NB4 (cell line): ENCODE data around the gene TNRC18.

ENCODE experiments used
- POLR2A ChIP-seq: IDR thresholded peaks from 2 replicates; pipeline ENCODE4 v1.6.1; 2011; ENCODE audit warnings: mild to moderate bottlenecking; ENCODE audit not compliant: insufficient read length; ENCODE audit errors: extremely low read depth
- TF ChIP-seq, protein P1 (sequence below): IDR thresholded peaks from one replicate; pipeline ENCODE4 v1.5.1; 2012; ENCODE audit warnings: low read depth, low read length

DNA sequence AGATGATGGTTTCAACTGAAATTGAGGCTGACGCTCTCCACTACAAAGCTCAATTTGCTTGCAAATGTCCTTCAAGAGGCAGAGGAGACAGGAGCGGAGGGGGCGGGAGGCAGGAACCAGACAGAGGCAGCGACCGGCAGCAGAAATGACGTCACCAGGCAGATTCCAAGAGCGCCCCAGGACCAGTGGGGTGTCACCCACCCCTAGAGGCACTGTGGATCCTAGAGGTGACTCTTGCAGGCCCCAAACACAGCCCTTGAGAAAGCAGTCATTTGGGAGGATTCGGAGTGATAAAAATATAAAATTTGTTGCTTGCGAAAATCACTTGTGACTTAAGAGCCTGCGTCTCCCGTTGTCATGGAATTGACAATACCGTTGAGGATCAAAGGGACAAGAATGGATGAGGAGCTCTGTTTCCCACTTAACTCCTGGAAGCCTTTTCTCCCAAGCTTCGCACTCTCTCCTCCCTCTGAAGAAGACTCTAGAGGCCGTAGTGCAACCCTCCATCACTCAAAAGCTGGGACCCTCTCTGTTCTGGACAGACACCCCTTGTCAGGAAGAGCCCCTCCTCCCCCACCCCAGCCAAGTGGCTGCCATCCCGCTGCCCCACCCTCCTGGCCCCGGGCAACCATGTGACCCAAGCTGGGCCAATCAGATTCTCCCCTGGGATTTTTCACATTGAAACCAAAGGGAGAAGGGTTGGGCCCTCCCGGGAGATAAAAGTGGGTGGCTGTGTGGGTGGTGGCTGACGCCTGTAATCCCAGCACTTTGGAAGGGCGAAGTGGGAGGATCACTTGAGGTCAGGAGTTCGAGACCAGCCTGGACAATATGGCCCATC lies 157.2 kb downstream of the TNRC18 start:
- TF ChIP-seq, protein P1, sequence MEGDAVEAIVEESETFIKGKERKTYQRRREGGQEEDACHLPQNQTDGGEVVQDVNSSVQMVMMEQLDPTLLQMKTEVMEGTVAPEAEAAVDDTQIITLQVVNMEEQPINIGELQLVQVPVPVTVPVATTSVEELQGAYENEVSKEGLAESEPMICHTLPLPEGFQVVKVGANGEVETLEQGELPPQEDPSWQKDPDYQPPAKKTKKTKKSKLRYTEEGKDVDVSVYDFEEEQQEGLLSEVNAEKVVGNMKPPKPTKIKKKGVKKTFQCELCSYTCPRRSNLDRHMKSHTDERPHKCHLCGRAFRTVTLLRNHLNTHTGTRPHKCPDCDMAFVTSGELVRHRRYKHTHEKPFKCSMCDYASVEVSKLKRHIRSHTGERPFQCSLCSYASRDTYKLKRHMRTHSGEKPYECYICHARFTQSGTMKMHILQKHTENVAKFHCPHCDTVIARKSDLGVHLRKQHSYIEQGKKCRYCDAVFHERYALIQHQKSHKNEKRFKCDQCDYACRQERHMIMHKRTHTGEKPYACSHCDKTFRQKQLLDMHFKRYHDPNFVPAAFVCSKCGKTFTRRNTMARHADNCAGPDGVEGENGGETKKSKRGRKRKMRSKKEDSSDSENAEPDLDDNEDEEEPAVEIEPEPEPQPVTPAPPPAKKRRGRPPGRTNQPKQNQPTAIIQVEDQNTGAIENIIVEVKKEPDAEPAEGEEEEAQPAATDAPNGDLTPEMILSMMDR, result no peak
- TF ChIP-seq POLR2A, result no peak
